Smooth muscle cell (in vitro differentiated cells): ENCODE measurements around the gene PSEN1. TPM values are rescaled to one million over a fixed set of nuclear protein-coding genes. Genes with fewer than 3 reads are reported as not detected.

ENCODE experiments used
- DNase-seq: peaks from one replicate; lab custom pipeline; 2025; ENCODE audit not compliant: unreplicated experiment; lab: John Stamatoyannopoulos, UW
- H2AFZ ChIP-seq: fragments of 200-600 bp; sonication (generic); 2 replicates; pipeline ENCODE4 v1.6.0; 2016; ENCODE audit warnings: antibody characterized with exemption, low read depth, mild to moderate bottlenecking
- H3F3A ChIP-seq: fragments of 200-600 bp; sonication (generic); 2 replicates; pipeline ENCODE4 v1.6.0; 2017; ENCODE audit warnings: antibody characterized with exemption, low read depth
- H3K27ac ChIP-seq: fragments of 200-600 bp; sonication (generic); 2 replicates; pipeline ENCODE4 v1.5.1; 2016; ENCODE audit warnings: low read depth, mild to moderate bottlenecking
- H3K27me3 ChIP-seq: fragments of 200-600 bp; sonication (generic); 2 replicates; pipeline ENCODE4 v1.6.1; 2016; ENCODE audit warnings: low read depth, mild to moderate bottlenecking
- H3K36me3 ChIP-seq: fragments of 200-600 bp; sonication (generic); 2 replicates; pipeline ENCODE4 v1.5.1; 2016; ENCODE audit warnings: low read depth
- H3K4me1 ChIP-seq: fragments of 200-600 bp; sonication (generic); 2 replicates; pipeline ENCODE4 v1.5.1; 2016; ENCODE audit warnings: low read depth
- H3K4me2 ChIP-seq: fragments of 200-600 bp; sonication (generic); 2 replicates; pipeline ENCODE4 v1.6.0; 2016; ENCODE audit warnings: mild to moderate bottlenecking
- H3K4me3 ChIP-seq: fragments of 200-600 bp; sonication (generic); 2 replicates; pipeline ENCODE4 v1.5.1; 2016; ENCODE audit warnings: mild to moderate bottlenecking
- H3K79me2 ChIP-seq: fragments of 200-600 bp; sonication (generic); 2 replicates; pipeline ENCODE4 v1.6.0; 2016; ENCODE audit warnings: low read depth, mild to moderate bottlenecking
- H3K9ac ChIP-seq: fragments of 200-600 bp; sonication (generic); 2 replicates; pipeline ENCODE4 v1.6.0; 2016; ENCODE audit warnings: low read depth
- H3K9me3 ChIP-seq: fragments of 200-600 bp; sonication (generic); replicated peaks from 2 replicates; pipeline ENCODE4 v1.5.1; 2016; ENCODE audit warnings: low read depth
- H4K20me1 ChIP-seq: fragments of 200-600 bp; sonication (generic); 2 replicates; pipeline ENCODE4 v1.6.0; 2016; ENCODE audit warnings: low read depth
- WGBS: methylation state at CpG from one replicate; pipeline ENCODE4 v1.1.7; 2016; ENCODE audit warnings: low lambda C conversion rate; 5-methylcytosine and 5-hydroxymethylcytosine counted together
- polyA plus RNA-seq: library from polyadenylated mRNA; unstranded; fragments of >200 nt; fragmentation: Nextera tagmentation; extraction: Ambion mirVana; gene quantifications from 2 replicates; pipeline ENCODE4 v1.2.1, GENCODE V29; 2016
- total RNA-seq: library from RNA; depleted of rRNA; stranded (reverse); fragments of >200 nt; gene quantifications from 2 replicates; pipeline ENCODE4 v1.2.3, GENCODE V29; 2014
- TF ChIP-seq, protein P1 (sequence below): fragments of 200-600 bp; sonication (generic); IDR thresholded peaks from 2 replicates; pipeline ENCODE4 v1.5.1; 2017; ENCODE audit warnings: borderline replicate concordance, mild to moderate bottlenecking, antibody characterized with exemption; ENCODE audit not compliant: insufficient read depth, poor library complexity, severe bottlenecking

PSEN1 gene
- total and polyA plus RNA-seq, 2 experiments from 2014 or later = 37.7 to 55.1 TPM

DNA sequence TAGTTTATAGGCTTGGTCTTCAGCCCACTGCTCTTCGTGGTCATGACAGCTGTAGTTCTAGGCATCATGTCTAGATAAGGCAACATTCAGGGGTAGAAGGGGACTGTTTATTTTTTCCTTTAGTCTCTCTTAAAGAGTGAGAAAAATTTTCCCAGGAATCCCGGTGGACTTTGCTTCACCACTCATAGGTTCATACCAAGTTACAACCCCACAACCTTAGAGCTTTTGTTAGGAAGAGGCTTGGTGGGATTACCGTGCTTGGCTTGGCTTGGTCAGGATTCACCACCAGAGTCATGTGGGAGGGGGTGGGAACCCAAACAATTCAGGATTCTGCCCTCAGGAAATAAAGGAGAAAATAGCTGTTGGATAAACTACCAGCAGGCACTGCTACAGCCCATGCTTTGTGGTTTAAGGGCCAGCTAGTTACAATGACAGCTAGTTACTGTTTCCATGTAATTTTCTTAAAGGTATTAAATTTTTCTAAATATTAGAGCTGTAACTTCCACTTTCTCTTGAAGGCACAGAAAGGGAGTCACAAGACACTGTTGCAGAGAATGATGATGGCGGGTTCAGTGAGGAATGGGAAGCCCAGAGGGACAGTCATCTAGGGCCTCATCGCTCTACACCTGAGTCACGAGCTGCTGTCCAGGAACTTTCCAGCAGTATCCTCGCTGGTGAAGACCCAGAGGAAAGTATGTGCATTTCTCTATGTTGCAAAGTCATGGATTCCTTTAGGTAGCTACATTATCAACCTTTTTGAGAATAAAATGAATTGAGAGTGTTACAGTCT lies 75.1 kb downstream of the PSEN1 start:
- Histone ChIP-seq H4K20me1 (no peaks in the 10 kb centered on the region), H3K4me2 (no peak overlapping the region), H3K4me1 (no peaks in the 10 kb centered on the region), H3K9me3 (no peaks in the 10 kb centered on the region), H3K79me2 (no peaks in the 10 kb centered on the region), H3F3A (no peaks in the 10 kb centered on the region), H3K36me3 (peaks cover 28% of the 10 kb centered on the region), H3K4me3 (no peak overlapping the region), H3K27ac (no peak overlapping the region), H2AFZ (no peak overlapping the region), H3K9ac (no peak overlapping the region), H3K27me3 (no peaks in the 10 kb centered on the region)
- DNase-seq = no peak
- TF ChIP-seq, protein P1, sequence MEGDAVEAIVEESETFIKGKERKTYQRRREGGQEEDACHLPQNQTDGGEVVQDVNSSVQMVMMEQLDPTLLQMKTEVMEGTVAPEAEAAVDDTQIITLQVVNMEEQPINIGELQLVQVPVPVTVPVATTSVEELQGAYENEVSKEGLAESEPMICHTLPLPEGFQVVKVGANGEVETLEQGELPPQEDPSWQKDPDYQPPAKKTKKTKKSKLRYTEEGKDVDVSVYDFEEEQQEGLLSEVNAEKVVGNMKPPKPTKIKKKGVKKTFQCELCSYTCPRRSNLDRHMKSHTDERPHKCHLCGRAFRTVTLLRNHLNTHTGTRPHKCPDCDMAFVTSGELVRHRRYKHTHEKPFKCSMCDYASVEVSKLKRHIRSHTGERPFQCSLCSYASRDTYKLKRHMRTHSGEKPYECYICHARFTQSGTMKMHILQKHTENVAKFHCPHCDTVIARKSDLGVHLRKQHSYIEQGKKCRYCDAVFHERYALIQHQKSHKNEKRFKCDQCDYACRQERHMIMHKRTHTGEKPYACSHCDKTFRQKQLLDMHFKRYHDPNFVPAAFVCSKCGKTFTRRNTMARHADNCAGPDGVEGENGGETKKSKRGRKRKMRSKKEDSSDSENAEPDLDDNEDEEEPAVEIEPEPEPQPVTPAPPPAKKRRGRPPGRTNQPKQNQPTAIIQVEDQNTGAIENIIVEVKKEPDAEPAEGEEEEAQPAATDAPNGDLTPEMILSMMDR = no peak
- WGBS = 91% methylated on average over 7 of the region's 7 CpGs

DNA sequence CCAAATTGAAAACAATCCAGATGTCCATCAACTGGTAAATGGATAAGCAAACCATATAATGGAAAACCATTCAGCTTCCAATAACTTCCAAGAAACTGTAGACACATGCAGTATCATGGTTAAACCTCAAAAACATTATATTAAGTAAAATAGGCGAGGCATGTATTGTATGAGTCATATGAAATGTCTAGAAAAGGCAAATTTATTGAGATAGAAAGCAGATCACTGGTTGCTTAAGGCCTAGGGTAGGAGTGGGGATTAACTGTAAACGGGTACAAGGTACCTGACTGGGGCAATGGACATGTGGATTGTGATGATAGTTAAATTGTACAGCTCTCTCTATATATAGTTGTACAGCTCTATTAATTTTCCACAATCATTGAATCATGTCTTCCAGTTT lies 79.7 kb downstream of the PSEN1 start:
- WGBS = 76% methylated on average over 2 of the region's 2 CpGs
- no peak overlapping the region for H3K4me2 ChIP-seq
- H3K4me3 ChIP-seq = no peak overlapping the region
- DNase-seq = no peak
- TF ChIP-seq, protein P1 = no peak
- H3K27me3 ChIP-seq = no peaks in the 10 kb centered on the region
- H3K4me1 ChIP-seq = no peaks in the 10 kb centered on the region
- H3K27ac ChIP-seq = no peak overlapping the region
- peaks cover 34% of the 10 kb centered on the region for H3K36me3 ChIP-seq
- no peaks in the 10 kb centered on the region for H3K9me3 ChIP-seq
- no peaks in the 10 kb centered on the region for H4K20me1 ChIP-seq
- H2AFZ ChIP-seq = no peak overlapping the region
- H3K9ac ChIP-seq = no peak overlapping the region
- H3F3A ChIP-seq = no peaks in the 10 kb centered on the region
- no peaks in the 10 kb centered on the region for H3K79me2 ChIP-seq

DNA sequence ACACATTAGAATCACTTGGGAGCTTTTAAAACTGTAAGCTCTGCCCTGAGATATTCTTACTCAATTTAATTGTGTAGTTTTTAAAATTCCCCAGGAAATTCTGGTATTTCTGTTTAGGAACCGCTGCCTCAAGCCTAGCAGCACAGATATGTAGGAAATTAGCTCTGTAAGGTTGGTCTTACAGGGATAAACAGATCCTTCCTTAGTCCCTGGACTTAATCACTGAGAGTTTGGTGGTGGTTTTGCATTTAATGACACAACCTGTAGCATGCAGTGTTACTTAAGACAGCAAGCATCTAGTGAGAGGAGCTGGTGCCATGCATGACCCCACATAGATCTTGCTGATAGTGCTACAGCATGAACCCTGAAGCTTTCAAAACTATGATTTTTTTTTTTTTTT lies 81.1 kb downstream of the PSEN1 start:
- Histone ChIP-seq H3K9me3 (no peaks in the 10 kb centered on the region), H3K27me3 (no peaks in the 10 kb centered on the region), H3K4me2 (no peak overlapping the region), H2AFZ (no peak overlapping the region), H3K79me2 (no peaks in the 10 kb centered on the region), H3K9ac (no peak overlapping the region), H3F3A (no peaks in the 10 kb centered on the region), H3K27ac (no peak overlapping the region), H4K20me1 (no peaks in the 10 kb centered on the region), H3K4me1 (peaks cover 3% of the 10 kb centered on the region), H3K4me3 (no peak overlapping the region), H3K36me3 (peaks cover 34% of the 10 kb centered on the region)
- DNase-seq = no peak
- TF ChIP-seq, protein P1 = no peak
- WGBS = 100% methylated on average over 1 of the region's 1 CpG

DNA sequence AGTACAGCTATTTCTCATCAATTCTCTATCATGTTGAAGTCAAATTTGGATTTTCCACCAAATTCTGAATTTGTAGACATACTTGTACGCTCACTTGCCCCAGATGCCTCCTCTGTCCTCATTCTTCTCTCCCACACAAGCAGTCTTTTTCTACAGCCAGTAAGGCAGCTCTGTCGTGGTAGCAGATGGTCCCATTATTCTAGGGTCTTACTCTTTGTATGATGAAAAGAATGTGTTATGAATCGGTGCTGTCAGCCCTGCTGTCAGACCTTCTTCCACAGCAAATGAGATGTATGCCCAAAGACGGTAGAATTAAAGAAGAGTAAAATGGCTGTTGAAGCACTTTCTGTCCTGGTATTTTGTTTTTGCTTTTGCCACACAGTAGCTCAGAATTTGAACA lies 83.8 kb downstream of the PSEN1 start:
- 97% methylated on average over 4 of the region's 4 CpGs for WGBS
- Histone ChIP-seq H3K4me2 (no peak overlapping the region), H3F3A (no peaks in the 10 kb centered on the region), H3K4me1 (peaks cover 10% of the 10 kb centered on the region), H3K9ac (no peak overlapping the region), H3K27me3 (no peaks in the 10 kb centered on the region), H2AFZ (no peak overlapping the region), H3K79me2 (no peaks in the 10 kb centered on the region), H3K36me3 (peaks cover 22% of the 10 kb centered on the region), H4K20me1 (no peaks in the 10 kb centered on the region), H3K4me3 (no peak overlapping the region), H3K27ac (no peak overlapping the region), H3K9me3 (no peaks in the 10 kb centered on the region)
- TF ChIP-seq, protein P1 = no peak
- no peak for DNase-seq
